ENCODE data around the gene LSMEM2. TPM values are rescaled to one million over a fixed set of nuclear protein-coding genes. Genes with fewer than 3 reads are reported as not detected.
A peak's percentile ranks its signal among the peaks of the same experiment; 100 is the strongest.
"Not testable (repeated sequence)": the region's sequence is repeated elsewhere in the genome, so short reads cannot be mapped to it uniquely, and the experiment has no call there.

LSMEM2 gene
- 1 to 10 TPM in 1 of 5 donors, under 1 TPM in 4; 0.14 to 1.4 (median 0.36) TPM for polyA plus RNA-seq (ENCODE audit: insufficient read depth in 1 of 5, insufficient read length in 5 of 5, low replicate concordance in 1 of 5)
- long read RNA-seq, donor 1: 0 reads
- long read RNA-seq, donor 2, partial matches to known transcripts: 5 of 12 reads
- long read RNA-seq, donor 2, other reads (novel, unspliced or antisense): 7 of 12 reads
- long read RNA-seq, donor 3: 0 reads
- long read RNA-seq, donor 4: 0 reads
- long read RNA-seq, donor 5: 0 reads
- long read RNA-seq, donor 6: 0 reads
- long read RNA-seq, donor 7: 0 reads
- long read RNA-seq, donor 8, partial matches to known transcripts: 0 of 9 reads
- long read RNA-seq, donor 8, other reads (novel, unspliced or antisense): 9 of 9 reads

GRCh38 chr3:50278880-50279224, at the start of gene LSMEM2:
Gene LSMEM2 (plus strand): TSS chr3:50279087. CDS start chr3:50279114, 27 bp downstream.
- no peak for DNase-seq

DNA sequence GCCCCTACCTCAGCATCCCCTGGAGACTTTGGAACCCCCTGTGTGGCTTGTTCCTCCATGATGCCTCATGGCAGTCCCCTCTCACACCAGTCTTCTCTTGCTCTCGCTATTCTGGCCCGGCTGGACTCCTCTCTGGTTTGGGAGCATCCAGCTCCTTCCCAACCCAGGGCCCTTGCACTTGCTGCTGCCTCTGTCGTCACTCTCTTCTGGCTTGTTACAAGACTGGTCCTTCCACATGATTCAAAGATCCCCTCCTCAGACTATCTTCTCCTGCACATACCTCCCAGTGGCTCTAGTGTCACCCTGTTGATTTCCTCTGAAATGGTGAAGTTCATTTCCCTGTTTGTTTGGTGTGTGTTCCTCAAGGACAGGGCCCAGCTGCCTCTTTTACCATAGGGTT, 49.4 kb upstream of the LSMEM2 start:
- DNase-seq: no peak

- DNase-seq: no peak
These were observed 48.6 kb upstream of the LSMEM2 start for GRCh38 chr3:50230104-50230793.

- no peak for DNase-seq
These were observed 48.1 kb upstream of the LSMEM2 start for GRCh38 chr3:50230794-50231125.

DNA sequence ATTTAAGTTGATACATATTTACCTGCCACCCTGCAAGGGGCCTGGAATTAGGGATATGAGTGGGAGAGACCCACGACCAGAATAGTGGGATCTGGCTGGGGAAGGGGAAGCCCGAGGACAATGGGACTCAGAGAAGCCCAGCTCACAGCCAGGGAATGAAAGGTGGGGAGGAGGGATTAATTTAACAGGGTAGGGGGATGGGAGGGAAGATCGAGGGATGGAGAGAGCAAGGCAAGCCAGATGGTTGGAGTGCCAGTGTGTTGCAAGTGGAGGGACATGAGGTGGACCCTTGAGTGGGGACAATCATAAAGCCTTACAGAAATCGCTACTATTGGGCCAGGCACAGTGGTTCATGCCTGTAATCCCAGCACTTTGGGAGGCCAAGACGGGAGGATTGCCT, 47.3 kb upstream of the LSMEM2 start:
- DNase-seq: no peak

GRCh38 chr3:50232303-50232702, 46.6 kb upstream of the LSMEM2 start:
- no peak for DNase-seq

DNA sequence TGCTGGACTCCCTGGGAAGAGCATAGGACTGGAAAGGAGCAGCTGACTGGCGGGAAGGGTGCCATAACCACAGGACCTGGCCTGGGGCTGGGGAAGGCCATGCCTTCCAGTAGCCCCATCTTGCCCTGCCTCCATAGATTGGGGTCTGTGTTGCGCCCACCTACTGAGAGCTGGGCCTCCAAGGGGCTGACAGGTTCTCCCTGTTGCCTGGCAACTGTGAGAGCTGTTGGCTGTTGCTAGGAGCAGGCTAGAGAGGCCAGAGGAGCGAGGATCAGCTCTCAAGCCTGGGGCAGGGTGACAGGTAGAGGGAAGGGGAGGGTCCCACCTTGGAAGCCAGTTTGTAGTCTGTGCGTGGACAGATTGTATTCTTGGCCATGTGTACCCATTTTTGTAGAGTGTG, 45.7 kb upstream of the LSMEM2 start:
- no peak for DNase-seq

GRCh38 chr3:50235716-50236483, 43.0 kb upstream of the LSMEM2 start, which contains the start of gene GNAI2:
Gene GNAI2 (plus strand): TSS chr3:50236204. CDS start chr3:50236336, 132 bp downstream.
- peak; percentile 98 for DNase-seq

GRCh38 chr3:50236484-50237132, 42.3 kb upstream of the LSMEM2 start:
- no peak for DNase-seq

- no peak for DNase-seq
These were observed 41.7 kb upstream of the LSMEM2 start for GRCh38 chr3:50237133-50237651.

- peak in 1 of 2 donors; percentile 75 for DNase-seq
These were observed 40.9 kb upstream of the LSMEM2 start for GRCh38 chr3:50237754-50238548.

- no peak for DNase-seq
These were observed 40.3 kb upstream of the LSMEM2 start for GRCh38 chr3:50238549-50239026.

- DNase-seq: no peak
These were observed 39.2 kb upstream of the LSMEM2 start for GRCh38 chr3:50239649-50240048.

DNA sequence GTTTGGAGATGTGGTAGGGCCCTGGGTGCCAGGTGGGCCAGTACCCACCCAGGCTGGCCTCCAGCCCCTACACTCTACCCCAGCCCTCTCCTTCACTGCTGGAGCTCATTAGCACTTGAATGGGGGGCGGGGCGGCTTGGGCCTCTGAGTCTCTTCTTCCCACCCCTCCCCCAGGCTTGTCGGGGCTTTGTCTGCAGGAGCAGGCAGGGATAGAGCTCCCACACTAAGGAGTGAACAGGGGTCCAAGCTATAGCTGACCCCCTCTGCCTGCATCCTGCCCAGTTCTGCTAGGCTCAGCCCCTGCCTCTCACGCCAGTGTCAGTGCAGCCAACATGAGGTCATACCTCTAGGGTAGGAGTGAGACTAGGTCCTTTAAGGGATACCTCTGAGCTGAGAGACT, 37.7 kb upstream of the LSMEM2 start:
- DNase-seq: no peak

DNA sequence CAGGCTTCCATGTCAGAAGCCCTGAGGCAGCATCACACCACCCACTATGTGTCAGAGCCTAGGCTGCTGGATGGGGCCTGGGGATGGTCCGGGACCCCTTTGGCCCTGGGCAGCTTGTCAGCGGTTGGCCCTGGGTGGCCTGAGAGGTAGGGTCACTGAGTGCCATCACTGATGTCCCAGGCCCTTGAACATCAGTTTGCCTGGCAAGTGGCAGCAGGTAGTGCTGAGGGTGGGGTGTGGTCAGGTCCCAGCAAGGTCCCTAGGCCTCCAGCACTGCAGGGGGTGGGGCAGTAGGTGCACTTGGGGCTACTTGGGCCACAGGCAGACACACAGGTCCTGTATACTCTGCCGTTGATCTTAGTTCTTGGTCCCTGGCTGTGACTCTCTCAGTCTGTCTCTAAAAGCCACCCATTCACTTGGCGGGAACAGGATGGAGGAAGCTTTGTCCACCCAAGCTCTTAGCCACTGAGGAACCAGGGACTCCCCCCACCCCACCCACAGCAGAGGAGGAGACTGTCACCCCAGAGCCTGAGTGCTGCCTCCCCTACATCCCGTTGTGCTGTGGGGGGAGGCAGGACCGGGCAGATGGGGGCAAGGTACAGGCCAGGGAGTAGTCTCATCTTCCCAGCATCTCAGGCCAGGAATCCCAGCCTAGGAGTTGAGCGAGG, 37.0 kb upstream of the LSMEM2 start:
- DNase-seq: no peak

GRCh38 chr3:50242381-50242770, 36.5 kb upstream of the LSMEM2 start:
- no peak for DNase-seq

DNA sequence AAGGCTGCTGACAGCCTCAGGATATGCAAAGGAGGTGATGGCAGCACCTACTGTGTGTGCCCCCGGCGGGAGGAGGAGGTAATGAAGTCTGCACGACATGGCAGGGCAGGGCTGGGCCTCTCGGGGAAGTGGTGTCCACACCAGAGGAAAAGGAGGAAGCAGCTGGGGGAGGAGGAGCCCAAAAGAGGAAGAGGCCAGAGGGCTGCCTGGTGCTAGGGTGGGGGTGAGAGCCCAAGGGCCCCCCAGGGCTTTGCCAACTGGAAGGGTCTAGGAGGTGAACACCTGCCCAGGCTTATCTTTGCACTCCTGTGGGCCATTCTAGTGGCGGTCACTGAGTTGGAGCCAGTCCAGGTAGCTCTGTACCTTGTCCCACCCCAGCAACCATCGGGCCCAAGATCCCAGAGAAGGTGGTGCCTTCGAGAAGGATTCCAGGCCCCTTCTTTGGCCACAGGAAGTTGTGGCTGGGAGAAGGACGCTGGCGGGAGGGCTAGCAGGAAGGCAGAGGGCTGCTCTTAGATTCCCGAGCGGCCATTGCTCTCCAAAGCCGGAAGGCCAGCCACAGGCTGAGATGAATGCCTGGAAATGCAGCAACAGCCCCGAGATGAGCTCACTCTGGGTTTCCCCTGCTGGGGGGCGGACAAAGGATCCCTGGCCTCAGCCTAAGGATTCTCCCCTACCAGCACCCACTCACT, 35.9 kb upstream of the LSMEM2 start:
- DNase-seq: no peak

DNA sequence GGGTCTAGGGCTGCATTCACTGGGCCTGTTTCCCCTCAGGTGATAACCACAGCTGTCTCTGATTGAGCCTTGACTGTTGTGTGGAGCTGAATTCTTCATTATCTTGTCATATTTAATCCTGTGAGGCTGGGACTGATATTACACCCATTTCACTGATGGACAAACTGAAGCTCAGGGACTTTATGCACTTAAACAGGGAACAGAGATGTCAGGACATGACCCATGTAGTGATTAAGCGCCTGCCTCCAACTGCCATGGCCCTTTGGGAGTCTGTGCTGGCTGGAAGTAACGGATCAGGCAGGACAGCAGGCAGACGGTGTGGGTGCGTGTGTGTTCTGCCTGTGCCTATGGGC, 35.4 kb upstream of the LSMEM2 start:
- DNase-seq: no peak

DNA sequence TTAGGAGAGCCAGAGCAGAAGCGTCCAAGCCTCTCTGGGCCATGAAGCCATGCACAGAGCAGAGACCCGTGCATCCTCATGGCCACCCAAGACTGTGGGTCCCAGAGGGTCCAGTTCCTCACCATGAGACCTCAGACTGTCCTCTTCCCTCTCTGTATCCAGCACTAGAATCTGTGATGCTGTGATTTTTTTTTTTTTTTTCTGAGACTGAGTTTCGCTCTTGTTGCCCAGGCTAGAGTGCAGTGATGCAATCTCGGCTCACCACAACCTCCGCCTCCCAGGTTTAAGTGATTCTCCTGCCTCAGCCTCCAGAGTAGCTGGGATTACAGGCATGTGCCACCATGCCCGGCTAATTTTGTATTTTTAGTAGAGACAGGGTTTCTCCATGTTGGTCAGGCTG, 34.1 kb upstream of the LSMEM2 start:
- not testable (repeated sequence) for DNase-seq

GRCh38 chr3:50245251-50245745, 33.6 kb upstream of the LSMEM2 start:
- DNase-seq: no peak

Data from right lung (tissue), 10 donors.